ENCODE measurements around the gene GNB4. TPM values are rescaled to one million over a fixed set of nuclear protein-coding genes. Genes with fewer than 3 reads are reported as not detected.

Gene GNB4
- total and polyA plus RNA-seq, 2 of the 8 experiments (the other 6 are each of a cell fraction or from before 2014, with no cell fraction given): 13.4 to 29.2 TPM

GRCh38 chr3:179473565-179473964 lies 22.3 kb upstream of the GNB4 start:
- TF ChIP-seq KDM5A (IDR thresholded peaks at IDR 0.05; ENCODE audit: low read length): no peak
- no peak for TF ChIP-seq TCF12 (IDR thresholded peaks at IDR 0.05; ENCODE audit: low read depth, low read length)
- no peak for TF ChIP-seq RAD21 (IDR thresholded peaks at IDR 0.05 in 1 of 2, conservative IDR thresholded peaks at IDR 0.05 in 1 of 2; ENCODE audit: low read depth in 2 of 2, low read length in 2 of 2)
- TF ChIP-seq MAFK (IDR thresholded peaks at IDR 0.05; ENCODE audit: low read depth, low read length): no peak
- TF ChIP-seq HDAC6 (IDR thresholded peaks at IDR 0.05; ENCODE audit: low read depth, low read length): no peak
- TF ChIP-seq POLR2A (IDR thresholded peaks at IDR 0.05; ENCODE audit: control extremely low read depth in 1 of 2, low read depth in 2 of 2, low read length in 2 of 2): no peak
- TF ChIP-seq USF2 (IDR thresholded peaks at IDR 0.05; ENCODE audit: low read length): no peak
- TF ChIP-seq SIN3A (conservative IDR thresholded peaks at IDR 0.05 in 1 of 2, IDR thresholded peaks at IDR 0.05 in 1 of 2; ENCODE audit: low read depth in 1 of 2, low read length in 2 of 2): no peak
- no peak for TF ChIP-seq GTF2F1 (IDR thresholded peaks at IDR 0.05; ENCODE audit: borderline replicate concordance, low read depth, low read length)
- TF ChIP-seq SUZ12 (IDR thresholded peaks at IDR 0.05; ENCODE audit: low read length): no peak
- FAIRE-seq: no peak

More at GRCh38 chr3:179473565-179473964, 22.3 kb upstream of the GNB4 start:
- Histone ChIP-seq H3K56ac (replicated peaks; ENCODE audit: insufficient read length, low read depth, low read length) (no peak overlapping the region), H3K27ac (ENCODE audit: low read depth, low read length) (no peak overlapping the region), H3K4me2 (ENCODE audit: insufficient read depth in 1 of 2, low read depth in 2 of 2, low read length in 2 of 2) (no peak overlapping the region), H3K14ac (ENCODE audit: insufficient read length) (no peak overlapping the region), H3K4me3 (ENCODE audit: extremely low read depth in 1 of 4, insufficient read depth in 2 of 4, low read depth in 3 of 4, low read length in 4 of 4) (no peak overlapping the region), H2BK15ac (ENCODE audit: low read length) (no peak overlapping the region), H3K4me1 (replicated peaks in 1 of 4; ENCODE audit: control insufficient read depth in 3 of 4, insufficient read depth in 4 of 4, low read length in 3 of 4) (no peaks in the 10 kb centered on the region), H3K79me2 (ENCODE audit: control insufficient read depth in 1 of 2, insufficient read depth in 2 of 2, low read length in 2 of 2) (no peaks in the 10 kb centered on the region), H3K27me3 (replicated peaks in 1 of 4; ENCODE audit: control insufficient read depth in 3 of 4, extremely low read depth in 1 of 4, insufficient read depth in 3 of 4, low read length in 3 of 4) (no peaks in the 10 kb centered on the region), H3K79me1 (ENCODE audit: low read depth, low read length) (no peaks in the 10 kb centered on the region), H3K23me2 (ENCODE audit: low read depth, low read length) (no peaks in the 10 kb centered on the region), H2AFZ (ENCODE audit: low read length) (no peak overlapping the region), H4K5ac (ENCODE audit: insufficient read length, low read depth, low read length) (no peak overlapping the region), H3K18ac (ENCODE audit: extremely low read depth, low read length) (no peak overlapping the region), H4K91ac (replicated peaks; ENCODE audit: insufficient read length, low read length) (no peak overlapping the region), H4K20me1 (replicated peaks in 1 of 2; ENCODE audit: control insufficient read depth in 1 of 2, insufficient read depth in 2 of 2, low read length in 2 of 2) (no peaks in the 10 kb centered on the region), H3K9me3 (ENCODE audit: insufficient read depth in 2 of 2, low read depth in 1 of 2, low read length in 1 of 2) (no peaks in the 10 kb centered on the region), H3K23ac (ENCODE audit: insufficient read length) (no peak overlapping the region), H2BK12ac (ENCODE audit: low read depth, low read length) (no peak overlapping the region), H2BK120ac (replicated peaks; ENCODE audit: low read depth, low read length) (no peak overlapping the region), H2BK20ac (ENCODE audit: low read length) (no peak overlapping the region), H2BK5ac (ENCODE audit: low read depth, low read length) (no peak overlapping the region), H3K4ac (replicated peaks; ENCODE audit: insufficient read length, low read depth, low read length) (no peak overlapping the region), H2AK5ac (ENCODE audit: low read depth, low read length) (no peak overlapping the region), H3K9ac (replicated peaks in 1 of 4; ENCODE audit: extremely low read depth in 1 of 4, low read depth in 3 of 4, low read length in 3 of 4) (no peak overlapping the region), H4K8ac (ENCODE audit: extremely low read depth, insufficient read depth, low read length) (no peak overlapping the region), H3K36me3 (ENCODE audit: control insufficient read depth in 2 of 4, insufficient read depth in 4 of 4, low read length in 3 of 4) (no peaks in the 10 kb centered on the region)
- ChIA-PET CTCF (ENCODE audit: partially characterized antibody) (interaction anchor here (0.6 kb wide), 1 partner anchor 18 kb away, joined by 5 read pairs; no protein-coding TSS in a partner anchor), POLR2A (ENCODE audit: partially characterized antibody) (no interaction called here)
- no peak for DNase-seq (ENCODE audit: low read depth in 1 of 2, low spot score in 2 of 2)
- 90% methylated on average over 4 of the region's 4 CpGs; no CpG with 5 or more reads in 1 of the 2 experiments for WGBS, 2 experiments (ENCODE audit: extremely low coverage in 1 of 2, insufficient coverage in 1 of 2, insufficient read length in 1 of 2, insufficient replicate concordance in 2 of 2, low coverage in 1 of 2, low lambda C conversion rate in 2 of 2, missing lambda C conversion rate in 1 of 2)

Data from H1 (cell line).